Left cardiac atrium (tissue), 4 donors: ENCODE measurements around the gene ATAD2B. TPM values are rescaled to one million over a fixed set of nuclear protein-coding genes. Genes with fewer than 3 reads are reported as not detected.

Experiments
- ATAC-seq, 2 donors: fragments of 200-7000 bp; cut with Tn5 transposase; one replicate each; pipeline ENCODE4 v1.9.1; 2020; ENCODE audit warnings: mild to moderate bottlenecking in 2 of 2, moderate library complexity in 2 of 2
- DNase-seq: peaks from one replicate; pipeline ENCODE4 v3.0.0-alpha.2; 2020
- intact Hi-C, 2 donors: fragments of 100-400 bp; cut with DNase I; formaldehyde crosslinking; loops; one replicate each; pipeline versions ENCODE4 v1.14.1 to v1.15.1; 2022 to 2023
- total RNA-seq, 2 donors: library from RNA; stranded (reverse); fragmentation: NEBNext Ultra II Directional; extraction: Animal tissue kit (Norgen Biotek cat#: 25700); gene quantifications; one replicate each; pipeline ENCODE4 v1.2.1, GENCODE V29; 2021
- donor health status: DM: no; HTN: yes; CAD: no.
- donor health status: DM: no; HTN: yes; CAD: no; lungs with severe emphysema.
- donor health status: DM: yes; HTN: yes; CAD: no.
- donor health status: Dilated cardiomyopathy.

ATAD2B gene
- total RNA-seq, 2 donors from 2014 or later = 6.5 to 12.1 TPM

DNA sequence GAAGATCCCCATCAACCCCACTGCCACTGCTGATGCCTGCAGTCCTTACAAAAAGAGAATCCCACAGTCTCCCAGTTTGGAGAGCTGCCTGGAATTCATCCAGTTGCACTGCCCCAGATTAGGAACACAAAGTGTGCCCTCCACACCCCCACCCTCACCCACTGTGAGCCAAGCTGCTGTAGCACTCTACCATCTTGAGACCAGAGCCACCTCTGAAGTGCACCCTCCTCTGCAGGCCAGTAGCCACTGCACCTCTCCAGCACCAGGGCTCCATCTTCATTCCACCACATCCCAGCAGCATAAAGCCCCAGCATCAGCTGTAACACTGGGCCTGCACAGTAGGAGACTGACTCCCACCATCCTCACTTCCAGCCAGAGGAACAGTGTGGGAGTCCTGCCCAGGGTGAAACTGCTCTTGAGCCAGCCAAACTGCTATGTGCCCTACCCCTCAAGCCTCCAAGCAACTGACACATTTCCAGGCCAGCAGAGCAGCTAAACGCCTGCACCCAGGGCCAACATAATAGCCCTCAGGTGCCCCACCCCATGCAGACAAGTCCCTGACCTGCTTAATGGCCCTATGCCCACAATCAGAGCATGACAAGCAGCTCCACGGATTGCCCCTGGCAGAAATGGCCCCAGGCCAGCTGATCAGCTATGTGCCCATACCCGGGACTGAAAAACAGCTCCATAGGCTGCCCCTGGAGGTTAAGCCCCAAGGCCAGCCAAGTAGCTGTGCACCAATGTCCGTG, 206.0 kb downstream of the ATAD2B start:
- ATAC-seq = peak; percentile 18 to 56
- DNase-seq = no peak
- intact Hi-C loops = no loop called here

DNA sequence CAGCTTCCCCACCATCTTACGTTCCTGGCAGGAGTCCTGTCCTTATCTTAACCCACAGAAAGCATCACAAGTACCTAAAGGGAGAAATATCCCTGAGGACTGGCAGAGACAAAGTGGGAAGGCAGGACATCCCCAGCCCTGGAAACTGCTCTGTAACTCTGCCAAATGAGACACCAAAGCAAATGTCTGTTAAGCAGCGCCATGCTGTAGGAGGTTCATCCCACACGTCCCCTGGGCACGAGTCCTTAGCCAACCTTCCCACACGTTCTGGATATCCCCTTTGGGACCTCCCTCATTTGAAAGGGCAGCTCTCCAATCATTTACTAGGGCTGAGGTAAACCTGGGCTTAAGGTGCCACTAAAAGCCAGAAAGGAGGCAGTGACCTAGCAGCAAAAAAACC, 207.2 kb downstream of the ATAD2B start:
- ATAC-seq (no peak), DNase-seq (no peak)
- intact Hi-C loops = no loop called here

DNA sequence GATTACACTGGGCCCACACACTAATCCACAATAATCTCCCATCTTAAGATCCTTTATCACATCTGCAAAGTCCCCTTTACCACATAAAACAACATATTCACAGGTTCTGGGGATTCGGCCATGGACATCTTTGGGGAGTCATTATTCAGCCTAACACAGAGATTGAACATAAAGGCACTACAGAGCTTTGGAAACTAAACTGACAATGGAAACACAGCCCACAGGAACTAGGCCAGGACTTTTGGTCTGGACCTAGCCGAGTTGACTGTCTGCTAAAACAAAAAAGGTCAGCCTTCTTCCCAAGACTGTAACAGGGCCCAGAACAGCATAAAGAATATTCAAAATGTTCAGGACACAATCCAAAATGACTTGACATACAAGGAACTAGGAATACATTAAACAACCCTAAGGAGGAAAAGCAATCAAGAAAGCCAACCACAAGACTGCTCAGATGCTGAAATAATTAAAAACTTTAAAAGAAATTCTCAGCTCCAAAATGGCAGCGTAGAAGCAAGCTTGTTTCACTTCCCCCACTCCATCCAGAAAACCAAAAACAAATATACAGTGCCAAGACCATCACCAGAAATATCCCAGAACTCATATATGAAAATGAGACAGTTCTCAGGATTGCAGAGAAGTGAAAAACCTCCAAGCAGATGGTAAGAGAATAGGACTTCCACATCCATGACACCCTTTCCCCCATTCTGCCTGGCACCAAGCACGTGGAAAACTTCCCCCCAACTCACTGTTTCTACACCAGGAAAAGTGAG, 207.8 kb downstream of the ATAD2B start:
- DNase-seq (no peak), ATAC-seq (no peak)
- intact Hi-C loops = no loop called here

DNA sequence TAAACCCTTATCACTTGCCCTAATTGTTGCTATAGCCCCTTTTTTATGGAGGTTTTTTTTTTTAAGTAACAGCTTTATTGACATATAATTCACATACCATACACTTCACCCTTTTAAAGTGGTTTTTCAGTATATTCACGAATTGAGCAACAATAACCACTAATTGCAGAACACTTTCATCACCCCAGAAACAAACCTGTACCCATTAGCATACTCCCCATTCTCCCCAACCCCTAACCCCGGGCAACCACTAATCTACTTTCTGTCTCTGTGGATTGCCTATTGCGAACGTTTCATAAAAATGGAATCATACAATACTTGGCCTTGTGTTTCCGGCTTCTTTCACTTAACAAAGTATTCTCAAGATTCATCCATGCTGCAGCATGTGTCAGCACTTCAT, 213.6 kb downstream of the ATAD2B start:
- intact Hi-C loops = no loop called here
- ATAC-seq (no peak), DNase-seq (no peak)

DNA sequence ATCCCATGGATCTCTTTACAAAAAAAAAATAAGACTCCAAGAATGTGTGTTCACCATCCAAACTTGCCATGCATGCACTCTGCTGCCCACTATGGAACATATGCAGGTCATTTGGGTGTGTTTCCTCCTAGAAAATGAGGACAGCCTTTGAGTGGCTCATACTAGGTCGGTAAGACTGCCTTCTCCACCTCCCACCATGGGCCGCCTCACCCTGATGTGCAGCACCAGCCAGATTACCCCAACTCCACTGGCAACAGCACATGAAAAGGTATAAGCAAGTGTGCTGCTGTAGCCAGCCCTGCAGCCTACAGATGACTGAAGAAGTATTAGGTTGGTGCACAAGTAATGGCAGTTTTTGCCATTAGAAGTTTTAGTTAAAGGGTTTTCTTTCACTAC, 214.2 kb downstream of the ATAD2B start:
- DNase-seq (no peak), ATAC-seq (no peak)
- intact Hi-C loops = no loop called here

DNA sequence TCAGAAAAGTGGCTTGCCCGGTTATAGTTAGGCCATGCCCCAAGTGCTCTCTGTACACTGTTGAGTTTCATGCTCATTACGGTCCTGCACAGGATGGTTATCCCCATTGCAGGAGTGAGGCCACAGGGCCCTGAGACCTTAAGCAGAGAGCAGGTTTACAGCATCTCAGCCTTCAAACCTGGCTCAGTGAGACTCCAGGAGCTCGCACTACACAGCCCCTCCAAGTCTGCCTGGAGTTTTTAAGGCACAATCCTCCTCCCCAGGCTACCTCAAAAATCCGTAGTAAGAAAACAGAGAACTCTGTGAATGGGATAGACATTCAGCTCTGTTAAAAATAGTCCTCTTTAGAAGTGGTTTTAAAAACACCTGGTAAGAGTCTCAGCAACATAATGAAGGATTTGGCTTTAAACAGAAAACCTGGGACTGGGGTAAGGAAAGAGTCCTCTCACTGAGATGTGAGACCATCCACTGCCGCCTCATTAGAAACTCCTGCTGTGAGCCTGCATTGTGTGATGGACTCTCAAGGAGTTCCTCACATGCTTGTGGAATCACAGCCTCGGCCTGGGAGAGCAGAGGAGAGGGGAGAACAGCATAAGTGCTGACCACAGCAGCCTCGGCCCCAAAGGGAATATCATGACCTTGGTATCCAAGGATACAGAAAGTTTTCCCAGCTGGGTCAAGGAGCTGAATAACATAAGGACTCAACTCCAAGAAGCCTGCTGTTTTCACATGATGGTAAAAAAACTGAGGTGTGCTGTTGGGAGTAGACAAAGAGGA, 214.8 kb downstream of the ATAD2B start:
- DNase-seq (no peak), ATAC-seq (peak; percentile 51 to 89)
- intact Hi-C loops = no loop called here

DNA sequence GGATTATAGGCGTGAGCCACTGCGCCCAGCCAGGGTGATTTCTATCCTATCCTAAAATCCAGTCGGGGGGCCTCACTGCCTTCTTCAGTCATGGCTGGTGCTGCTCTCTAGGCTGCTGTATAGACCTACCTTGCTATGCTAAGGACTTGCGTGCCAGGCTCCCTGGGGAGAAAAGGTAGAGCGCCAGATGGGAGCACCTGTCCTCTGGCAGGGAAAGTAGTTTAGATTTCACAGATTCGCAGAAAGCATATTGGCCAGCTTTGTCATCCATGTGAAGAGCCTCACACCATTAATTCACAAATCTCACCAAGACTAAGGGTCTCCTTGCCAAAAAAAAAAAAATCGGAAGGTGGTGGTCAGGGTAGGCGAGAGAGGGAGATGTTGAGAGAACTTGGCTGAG, 217.6 kb downstream of the ATAD2B start:
- ATAC-seq (no peak), DNase-seq (no peak)
- intact Hi-C loops = no loop called here

DNA sequence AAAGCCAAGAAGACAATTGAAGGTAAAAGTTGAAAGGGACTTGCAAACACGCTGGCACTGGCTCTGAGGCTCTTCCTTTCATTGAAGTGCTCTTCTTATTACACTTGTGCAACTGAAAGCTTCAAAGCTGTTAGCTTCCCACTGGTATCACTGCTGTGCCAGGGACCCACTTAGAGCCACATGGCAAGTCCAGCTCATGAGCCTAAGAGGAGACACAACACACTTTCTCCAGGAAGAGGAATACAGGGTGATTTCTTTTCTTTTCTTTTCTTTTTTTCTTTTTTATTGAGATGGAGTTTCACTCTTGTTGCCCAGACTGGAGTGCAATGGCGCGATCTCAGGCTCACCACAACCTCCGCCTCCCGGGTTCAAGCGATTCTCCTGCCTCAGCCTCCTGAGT, 218.2 kb downstream of the ATAD2B start:
- ATAC-seq (no peak), DNase-seq (no peak)
- intact Hi-C loops = no loop called here

DNA sequence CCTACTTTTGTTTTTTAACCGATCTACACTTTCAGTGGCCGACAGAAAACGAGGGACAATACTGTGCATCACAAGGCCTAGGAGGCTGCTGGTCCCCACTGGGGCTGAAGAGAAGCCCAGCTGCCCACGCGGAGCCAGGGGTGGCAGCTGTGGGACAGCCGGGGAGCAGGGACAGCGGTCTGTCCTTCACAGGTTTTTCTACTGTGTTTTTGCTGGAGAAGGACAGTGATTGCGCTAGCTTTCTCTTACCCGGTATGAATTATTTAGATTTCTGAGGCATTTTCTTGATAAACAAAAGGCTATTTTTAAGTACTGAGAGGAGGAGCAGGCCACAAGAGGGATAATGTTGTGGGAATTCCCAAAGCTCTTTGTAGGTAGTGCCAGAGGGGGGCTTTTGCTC, 219.8 kb downstream of the ATAD2B start:
- no peak for ATAC-seq
- intact Hi-C loops = no loop called here
- DNase-seq = no peak

DNA sequence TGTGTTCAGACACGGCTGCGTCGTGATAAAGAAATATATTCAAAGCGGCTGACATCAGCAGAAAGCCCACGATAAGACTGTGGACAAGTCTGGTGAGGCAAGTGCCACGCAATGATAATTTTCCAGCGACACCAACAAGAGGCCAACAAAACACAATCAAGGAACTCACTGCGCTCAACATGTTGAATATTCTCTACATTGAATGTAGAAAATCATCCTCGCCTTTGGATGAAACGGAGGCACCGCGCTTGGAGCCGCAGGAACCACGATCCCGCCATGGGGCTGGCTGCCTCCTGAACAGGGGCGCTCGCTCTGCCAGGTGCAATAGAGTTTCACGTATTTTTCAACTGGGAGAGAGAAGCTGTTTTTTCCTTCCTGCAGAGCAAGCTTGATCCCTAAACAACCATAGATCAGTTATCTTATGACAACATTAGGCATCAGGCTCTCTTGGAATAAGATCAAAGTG, 220.3 kb downstream of the ATAD2B start:
- intact Hi-C loops = no loop called here
- DNase-seq (no peak), ATAC-seq (no peak)

DNA sequence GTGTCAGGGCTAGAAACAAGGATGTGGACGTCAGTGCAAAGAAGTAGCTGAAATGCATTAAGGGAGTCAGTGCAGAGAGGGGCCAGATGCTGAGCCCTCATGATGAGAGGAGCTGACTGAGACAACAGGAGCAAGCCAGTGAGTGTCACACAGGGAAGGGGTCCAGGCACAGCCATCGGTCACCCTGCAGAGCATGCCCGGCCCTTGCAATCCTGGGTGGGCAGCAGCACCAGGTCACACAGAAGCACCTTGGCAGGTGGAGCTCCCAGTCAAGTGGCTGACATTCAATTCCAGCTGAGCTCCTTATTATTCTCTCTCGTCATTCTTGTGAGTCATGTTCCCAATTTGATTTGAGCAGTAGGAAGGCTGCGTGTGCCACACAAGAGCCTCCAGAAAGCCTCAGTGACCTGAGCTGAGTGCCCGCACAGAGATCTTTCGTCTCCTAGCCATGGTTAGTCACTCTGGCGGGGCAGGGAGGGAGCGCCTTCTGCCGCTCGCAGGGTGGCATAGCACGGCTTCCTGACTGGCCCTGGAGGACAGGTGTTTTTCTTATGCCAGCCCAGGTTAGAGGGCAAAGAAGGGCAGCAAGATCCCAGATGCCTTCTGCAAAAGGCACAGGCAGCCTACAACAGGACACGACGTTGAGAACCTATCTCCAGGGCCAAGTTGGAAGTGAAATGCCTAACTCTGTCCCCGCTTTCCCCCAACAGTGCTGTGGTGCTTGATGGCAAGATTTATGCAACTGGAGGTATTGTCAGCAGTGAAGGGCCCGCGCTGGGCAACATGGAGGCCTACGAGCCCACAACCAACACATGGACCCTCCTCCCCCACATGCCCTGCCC, 220.9 kb downstream of the ATAD2B start:
- no peak for ATAC-seq
- DNase-seq = no peak
- intact Hi-C loops = no loop called here

DNA sequence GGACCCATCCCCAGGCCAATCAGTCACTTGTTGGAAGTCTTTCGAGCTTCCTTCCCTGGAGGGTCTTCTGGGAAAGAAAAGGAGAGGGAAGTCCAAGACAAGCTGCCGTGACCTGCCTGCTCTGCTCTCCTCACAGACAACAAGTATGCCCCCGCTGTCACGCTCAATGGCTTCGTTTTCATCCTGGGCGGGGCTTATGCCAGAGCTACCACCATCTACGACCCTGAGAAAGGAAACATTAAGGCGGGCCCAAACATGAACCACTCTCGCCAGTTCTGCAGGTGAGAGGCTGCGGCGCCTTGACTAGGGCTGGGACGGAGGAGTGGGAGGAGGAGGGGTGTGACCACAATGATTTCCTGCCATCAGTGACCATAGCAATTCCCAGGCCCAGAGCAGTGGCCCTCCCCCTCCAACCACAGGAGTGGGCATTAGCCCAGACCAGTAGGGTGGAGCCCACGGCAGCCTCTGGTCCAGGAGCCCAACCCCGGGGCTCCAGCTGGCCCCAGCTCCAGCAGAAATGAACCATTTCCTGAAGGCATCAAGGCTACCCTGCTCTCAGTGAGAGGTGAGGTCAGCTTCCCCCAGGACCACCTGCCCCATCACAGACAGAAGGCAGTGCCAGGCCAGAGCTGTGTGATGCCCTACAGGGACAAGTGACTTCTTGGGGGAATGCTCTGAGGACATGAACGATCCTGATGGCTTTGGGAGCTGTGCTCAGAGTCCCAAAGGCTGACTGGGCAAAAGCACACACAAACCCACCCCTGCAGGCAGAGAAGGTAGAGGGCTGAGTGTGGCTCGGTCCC, 223.1 kb downstream of the ATAD2B start:
- DNase-seq (no peak), ATAC-seq (no peak)
- intact Hi-C loops = no loop called here

DNA sequence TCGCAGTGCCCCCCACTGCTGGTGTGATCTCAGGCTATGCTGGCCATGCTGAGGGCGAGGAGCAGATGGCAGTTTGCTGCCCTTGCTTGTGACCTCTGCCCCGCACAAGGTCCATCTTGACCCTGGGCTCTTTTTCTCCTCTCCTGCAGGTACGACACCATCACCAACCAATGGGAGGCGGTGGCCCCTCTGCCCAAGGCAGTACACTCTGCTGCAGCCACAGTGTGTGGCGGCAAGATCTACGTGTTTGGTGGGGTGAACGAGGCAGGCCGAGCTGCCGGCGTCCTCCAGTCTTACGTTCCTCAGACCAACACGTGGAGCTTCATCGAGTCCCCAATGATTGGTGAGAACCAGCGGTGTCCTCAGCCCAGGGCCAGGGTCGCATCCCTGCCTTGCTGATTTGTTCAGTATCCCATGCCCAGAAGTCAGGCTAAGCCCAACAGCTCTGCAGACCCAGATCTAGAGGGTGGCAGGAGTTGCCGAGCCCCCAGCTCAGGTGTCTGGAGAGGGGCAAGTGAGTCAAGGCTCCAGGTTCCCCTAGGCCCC, 223.8 kb downstream of the ATAD2B start:
- intact Hi-C loops = no loop called here
- ATAC-seq = no peak
- DNase-seq = no peak

DNA sequence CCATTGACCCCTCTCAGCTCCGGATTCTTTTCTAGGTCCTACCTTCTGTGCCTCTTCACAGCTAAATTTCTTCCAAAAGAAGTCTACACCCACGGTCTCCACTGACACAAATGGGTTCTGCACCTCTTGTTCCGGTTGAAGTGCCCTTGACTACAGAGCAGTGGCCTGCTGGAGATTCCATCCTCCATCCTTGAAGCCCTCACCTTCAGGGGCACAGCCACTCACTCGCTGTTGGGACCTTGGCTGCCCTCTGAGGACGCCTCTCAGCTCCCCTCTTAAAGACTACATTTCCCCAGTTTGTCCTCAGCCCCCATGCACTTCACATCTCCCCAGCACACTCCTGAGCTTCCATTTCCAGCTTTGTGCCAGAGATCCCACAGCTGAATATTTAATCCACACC, 226.3 kb downstream of the ATAD2B start:
- DNase-seq (no peak), ATAC-seq (no peak)
- intact Hi-C loops = no loop called here

DNA sequence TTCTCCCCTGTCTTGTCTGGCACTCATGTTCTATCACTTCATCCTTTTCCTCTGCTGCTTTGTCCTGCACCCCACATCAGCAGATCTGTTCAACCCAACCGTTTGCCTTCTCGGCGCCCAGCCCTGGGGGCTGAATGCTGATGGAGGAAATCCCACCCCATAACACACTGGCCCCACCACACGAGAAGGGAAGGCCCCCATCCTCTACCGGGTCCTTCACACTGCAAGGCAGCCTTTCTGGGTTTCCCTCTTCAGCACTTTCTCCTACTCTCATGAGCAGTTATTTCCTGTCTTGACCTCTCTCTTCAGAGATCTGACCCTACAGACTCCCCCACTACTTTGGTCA, 227.4 kb downstream of the ATAD2B start:
- intact Hi-C loops = no loop called here
- ATAC-seq (no peak), DNase-seq (peak; percentile 4)

DNA sequence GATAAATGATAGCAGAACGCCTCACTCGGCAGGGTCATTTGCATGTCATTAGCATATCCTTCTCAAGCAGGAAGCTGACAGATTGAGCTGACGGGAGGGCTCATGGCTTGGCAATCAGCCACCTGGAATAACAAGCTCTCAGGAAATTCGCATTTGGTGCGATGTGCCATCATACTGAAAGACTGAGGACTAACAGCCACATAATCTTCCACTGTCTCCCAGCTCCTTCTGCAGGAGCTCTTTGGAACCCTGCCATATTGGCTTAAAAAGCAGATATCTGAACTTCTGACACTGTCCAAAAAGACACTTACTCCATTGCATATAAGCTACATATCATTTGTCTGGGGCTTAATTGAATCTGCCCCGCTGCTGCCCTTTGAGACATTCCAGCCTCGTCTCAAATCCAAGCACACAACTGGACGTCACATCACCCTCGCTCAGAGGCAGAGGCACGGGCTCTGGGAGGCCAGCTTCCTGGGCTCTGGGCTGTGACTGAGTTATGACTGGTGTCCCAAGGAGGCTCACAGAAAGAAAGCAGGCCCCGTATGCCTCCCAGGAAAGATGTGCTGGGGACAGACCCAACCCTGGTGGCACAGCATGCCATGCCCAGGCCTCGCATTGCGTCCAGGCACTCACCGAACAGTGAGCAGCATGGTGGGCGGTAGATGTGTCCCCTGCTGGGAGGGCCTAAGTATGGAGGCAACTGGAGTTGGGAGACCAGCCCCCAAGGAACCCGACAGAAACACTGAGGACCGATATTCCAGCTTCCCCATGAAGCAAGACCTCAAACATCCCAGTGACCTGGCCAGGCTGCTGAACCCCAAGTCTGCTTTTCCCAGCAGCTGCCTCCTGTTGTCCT, 228.0 kb downstream of the ATAD2B start:
- intact Hi-C loops = no loop called here
- peak in 1 of 2 donors; percentile 12 for ATAC-seq
- peak; percentile 24 for DNase-seq
